NCI-H1417 treated with DMSO at 0.1 percent for 48 hours (cell line): ENCODE measurements around the gene CNGA3.
"Not testable (repeated sequence)": the region's sequence is repeated elsewhere in the genome, so short reads cannot be mapped to it uniquely, and the experiment has no call there.

Source experiments
- DNase-seq: peaks from one replicate; lab custom pipeline; 2025; lab: John Stamatoyannopoulos, UW

CNGA3 gene

DNA sequence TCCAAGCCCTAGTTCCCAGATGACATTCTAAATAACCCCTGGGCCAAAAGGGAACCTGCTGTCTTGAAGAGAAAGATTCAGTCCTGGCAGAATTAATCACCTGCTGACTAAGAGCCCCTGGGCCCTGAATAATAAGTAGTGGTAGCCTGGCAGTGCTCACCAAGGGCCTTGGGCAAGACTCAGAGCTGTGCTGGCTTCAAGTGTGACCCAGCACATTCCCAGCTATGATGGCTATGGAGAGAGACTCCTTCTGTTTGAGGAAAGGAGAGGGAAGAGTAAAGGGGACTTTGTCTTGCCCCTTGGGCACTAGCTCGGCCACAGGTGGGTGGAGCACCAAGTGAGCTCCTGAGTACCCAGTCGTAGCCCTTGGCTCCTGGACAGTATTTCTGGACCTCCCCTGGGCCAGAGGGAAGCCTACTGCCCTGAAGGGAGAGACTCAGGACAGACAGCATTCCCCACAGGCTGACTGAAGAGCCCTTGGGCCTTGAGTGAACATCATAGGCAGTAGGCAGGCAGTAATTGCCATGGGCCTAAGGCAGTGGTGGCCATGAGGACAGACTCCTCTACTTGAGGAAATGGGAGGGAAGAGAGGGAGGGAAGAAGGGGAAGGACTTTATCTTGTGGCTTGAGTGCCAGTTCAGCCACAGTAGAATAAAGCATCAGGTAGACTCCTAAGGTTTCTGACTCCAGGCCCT lies 58.4 kb downstream of the CNGA3 start:
- no peak for DNase-seq

DNA sequence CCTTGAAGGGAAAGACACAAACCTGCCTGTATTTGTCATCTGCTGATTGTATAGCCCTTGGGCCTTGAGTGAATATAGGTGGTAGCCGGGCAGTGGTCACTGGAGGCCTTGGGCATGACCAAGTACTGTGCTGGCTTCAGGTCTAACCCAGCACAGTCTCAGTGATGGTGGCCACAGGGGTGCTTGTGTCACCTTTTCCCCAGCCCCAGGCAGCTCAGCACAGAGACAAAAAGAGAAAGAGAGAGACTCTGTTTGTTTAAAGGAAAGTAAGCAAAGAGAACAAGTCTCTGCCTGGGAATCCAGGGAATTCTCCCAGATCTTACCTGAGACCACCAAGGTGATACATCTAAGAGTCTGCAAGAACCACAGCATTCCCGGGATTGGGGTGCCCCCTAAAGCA lies 59.0 kb downstream of the CNGA3 start:
- DNase-seq: no peak

DNA sequence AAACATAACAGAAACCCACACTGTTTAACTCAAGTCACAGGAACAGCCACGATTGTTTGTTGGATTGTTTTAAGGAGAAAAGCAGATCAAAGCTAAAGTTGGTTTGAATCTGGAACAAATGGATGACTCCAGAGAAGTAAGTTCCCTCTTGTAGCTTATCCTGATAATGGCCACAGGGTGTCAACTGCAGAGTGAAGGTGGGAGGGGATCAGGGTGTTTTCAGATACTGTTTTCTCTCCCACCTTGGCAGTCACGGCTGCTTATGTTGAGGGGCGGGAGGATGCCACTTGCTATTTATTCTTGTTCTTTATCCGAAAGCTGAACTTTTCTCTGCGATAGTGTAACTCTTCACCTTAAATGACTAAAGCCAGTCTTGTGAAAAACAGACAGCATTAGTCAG lies 61.9 kb downstream of the CNGA3 start:
- DNase-seq: no peak

DNA sequence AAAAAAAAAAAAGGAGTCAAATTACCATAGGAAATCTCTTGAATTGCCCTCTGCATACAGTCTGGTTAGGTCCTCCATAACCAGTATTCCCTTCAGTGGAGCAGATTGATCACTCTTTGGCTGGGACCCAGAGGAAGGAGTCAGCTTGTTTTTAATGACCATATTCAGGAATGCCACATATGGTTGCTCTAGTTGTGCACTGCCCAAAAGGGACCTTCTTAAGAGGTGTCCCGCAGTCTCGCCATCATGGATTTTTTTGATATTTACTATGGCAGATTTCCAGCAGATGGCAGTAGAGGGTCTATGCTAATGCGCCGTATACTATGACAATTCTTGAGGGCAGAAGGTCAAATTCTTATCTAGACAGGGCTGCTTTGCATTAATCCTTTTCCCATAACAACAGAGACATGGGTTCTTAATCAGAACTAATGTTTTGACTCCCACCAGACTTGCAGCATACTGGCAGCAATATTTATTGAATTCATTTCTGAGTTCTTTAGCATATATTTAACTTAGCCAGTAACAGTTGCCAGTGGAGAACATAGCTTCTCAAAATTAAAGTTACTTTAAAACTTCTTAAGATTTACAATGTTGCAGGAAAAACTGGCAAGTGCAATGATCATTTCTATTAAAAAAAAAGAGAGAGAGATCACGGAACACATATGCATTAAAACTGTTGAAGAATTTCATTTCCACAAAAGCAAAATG lies 66.6 kb downstream of the CNGA3 start:
- DNase-seq: no peak

DNA sequence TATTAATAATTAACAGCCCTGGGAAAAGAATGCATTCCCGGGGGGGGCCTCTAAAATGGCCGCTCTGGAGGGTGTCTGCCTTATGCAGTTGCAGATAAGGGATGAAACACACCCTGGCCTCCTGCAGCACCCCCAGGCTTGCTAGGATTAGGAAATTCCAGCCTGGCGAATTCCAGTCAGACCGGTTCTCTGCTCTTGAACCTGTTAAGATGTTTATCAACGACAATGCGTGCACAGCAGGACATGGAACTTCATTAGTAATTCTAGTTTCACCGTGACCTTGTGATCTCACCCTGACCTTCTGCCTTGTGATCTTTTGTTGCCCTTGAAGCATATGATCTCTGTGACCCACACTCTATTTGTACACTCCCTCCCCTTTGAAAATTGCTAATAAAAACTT lies 68.0 kb downstream of the CNGA3 start:
- not testable (repeated sequence) for DNase-seq

DNA sequence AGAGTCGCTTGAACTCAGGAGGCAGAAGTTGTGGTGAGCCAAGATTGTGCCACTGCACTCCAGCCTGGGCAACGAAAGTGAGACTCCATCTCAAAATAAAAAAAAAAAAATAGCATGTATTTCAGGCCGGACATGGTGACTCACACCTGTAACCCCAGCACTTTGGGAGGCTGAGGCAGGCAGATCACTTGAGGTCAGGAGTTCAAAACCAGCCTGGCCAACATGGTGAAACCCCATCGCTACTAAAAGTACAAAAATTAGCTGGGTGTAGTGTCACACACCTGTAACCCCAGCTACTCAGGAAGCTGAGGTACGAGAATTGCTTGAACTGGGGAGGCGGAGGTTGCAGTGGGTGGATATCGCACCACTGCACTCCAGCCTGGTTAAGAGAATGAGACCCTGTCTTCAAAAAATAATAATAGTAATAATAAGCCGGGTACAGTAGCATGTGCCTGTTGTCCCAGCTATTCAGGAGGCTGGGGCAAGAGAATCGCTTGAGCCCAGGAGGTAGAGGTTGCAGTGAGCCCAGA lies 69.5 kb downstream of the CNGA3 start:
- DNase-seq: not testable (repeated sequence)

DNA sequence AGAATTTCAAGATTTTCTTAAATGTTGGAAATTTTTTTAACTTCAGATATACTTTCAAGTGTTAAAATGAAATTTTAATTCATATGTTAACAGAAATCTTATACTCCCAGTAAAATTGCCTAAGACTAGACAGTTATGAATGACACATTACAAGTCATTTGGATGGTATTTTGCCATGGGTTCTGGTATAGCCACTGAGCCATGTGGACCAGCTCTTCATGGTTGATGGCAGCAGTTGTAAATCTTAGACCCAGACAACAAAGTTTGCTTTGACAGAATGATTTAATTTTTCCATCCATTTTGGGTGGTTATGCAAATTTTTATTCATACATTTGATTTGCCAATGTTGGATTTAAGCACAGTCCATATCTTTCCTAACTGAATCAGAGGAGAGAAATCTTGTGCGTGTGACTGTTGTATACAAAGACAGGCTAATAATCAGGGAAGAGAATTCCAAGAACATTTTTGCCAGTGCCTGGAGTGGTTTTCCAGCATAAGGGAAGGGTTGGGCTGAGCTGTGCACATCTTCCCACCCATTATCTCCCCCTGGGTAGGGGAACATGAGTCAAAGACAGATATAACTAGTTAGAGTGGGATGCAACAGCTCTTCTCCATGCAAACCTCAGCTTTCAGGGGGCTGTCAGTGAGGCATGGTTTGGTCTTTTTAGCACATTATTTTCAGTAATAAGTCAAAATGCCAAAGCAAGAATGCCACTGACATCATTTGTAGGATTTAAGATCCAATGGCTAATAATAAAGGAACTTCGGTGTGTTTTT lies 70.3 kb downstream of the CNGA3 start:
- no peak for DNase-seq

DNA sequence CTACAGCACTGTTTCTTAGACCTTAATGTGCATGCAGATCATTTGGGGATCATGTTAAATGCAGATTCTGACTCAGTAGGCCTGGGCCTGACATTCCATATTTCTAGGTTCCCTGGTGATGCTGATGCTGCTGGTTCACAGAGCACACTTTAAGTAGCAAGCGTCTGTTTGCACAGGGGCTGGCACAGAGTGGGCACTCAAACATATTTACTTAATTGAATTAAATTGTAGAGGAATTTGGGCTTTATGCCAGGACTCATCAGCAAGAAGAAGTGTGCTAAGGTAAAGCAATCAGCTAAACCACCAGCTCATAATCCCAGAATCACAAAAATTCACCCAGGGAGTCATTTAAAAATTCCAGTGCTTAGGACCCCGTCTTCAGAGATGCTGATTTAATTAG lies 73.3 kb downstream of the CNGA3 start:
- no peak for DNase-seq

DNA sequence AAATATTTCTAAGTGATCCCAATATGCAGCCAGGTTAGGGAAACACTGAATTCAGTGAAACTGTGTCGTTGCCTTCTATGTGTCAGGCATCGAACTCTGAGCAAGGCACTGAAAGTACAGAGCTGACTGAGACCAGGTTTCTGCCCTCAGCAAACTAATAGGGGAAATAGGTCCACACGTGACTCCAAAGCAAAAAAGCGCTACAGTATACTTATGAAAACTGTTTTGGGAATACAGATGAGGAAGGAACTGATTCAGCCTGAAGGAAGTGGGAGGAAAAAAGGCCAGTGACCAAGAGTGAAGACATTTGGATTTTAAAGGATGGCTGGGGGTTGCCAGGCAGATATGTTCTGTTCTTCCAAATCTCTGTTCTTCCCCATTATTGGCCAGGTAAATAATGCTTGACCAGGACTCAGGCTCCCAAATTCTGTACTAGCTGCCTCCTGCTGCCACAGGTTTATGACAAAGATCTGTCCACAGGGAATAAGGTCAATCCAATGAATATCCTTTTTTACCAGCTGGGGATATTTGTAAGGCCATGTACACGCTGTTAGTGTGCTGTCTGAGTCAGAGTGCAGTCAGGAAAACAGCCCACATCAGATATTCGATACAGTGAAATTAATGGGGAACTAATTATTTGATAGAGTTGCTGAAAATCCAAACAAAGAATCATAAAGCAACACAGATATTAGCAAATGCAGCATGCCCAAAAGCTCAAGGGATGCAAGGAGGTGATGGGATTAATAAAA lies 73.9 kb downstream of the CNGA3 start:
- DNase-seq: no peak

DNA sequence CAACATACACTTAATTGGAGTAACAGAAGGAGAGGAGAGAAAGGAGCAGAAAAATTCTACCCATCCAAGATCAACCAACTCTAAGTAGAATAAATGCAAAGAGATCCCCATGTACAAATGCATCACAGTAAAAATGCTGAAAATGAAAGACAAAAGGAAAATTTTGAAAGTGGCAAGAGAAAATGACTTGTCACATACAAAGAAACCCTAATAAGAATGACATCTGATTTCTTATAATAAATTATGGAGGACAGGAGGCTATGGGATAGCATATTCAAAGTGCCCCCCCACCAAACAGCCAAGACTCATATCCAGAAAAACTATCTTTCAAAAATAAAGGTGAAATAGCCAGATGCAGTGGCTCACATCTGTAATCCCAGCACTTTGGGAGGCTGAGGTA lies 76.2 kb downstream of the CNGA3 start:
- DNase-seq: no peak

DNA sequence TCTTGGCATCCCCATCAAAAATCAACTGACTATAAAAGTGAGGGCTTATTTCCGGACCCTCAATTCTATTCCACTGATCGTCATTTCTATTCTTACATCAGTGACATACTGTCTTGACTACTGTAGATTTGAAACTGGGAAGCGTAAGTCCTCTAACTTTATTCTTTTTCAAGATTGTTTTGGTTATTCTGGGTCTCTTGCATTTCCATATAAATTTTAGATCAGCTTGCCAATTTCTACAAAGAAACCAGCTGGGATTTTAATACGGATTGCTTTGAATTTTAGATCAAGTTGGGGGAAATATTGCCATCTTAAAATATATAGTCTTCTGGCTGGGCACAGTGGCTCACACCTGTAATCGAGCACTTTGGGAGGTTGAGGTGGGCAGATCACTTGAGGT lies 80.5 kb downstream of the CNGA3 start:
- DNase-seq: no peak

DNA sequence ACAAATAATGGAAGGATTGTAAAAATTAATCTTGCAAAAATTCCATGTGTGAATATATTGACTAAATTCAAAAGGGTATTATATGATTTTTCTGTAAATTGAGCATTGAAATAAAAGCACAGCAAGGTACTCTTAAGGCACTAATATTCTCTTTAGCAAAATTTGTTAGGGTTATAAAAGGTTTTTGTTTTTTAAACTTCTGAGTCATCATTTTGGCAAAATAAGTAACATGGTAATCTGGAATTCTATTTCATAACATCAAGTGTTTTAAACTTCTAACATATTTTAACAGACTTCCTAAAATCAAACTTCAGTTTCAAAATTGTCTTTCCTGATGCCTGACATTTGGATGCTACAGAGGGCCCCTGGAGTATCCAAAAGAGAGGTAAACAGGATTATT lies 85.9 kb downstream of the CNGA3 start:
- no peak for DNase-seq

DNA sequence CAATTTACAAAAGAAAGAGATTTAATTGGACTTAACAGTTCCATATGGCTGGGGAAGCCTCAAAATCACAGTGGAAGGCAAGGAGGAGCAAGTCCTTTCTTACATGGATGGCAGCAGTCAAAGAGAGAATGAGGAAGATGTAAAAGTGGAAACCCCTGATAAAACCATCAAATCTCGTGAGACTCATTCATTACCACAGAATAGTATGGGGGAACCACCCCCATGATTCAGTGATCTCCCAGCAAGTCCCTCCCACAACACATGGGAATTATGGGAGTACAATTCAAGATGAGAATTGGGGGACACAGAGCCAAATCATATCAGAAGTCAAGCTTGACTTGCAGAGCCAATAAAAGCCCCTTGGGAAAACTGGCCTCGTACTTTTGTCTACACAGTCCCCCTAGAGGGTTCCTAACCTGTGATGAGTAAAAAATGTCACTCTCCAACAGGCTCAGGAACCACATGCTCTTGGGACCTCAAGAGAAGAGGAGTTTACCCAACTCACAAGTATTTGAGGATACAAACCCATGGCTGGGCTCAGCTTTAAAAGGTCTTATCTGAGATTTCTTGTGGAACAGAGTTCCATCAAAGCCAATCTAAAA lies 87.2 kb downstream of the CNGA3 start:
- no peak for DNase-seq

DNA sequence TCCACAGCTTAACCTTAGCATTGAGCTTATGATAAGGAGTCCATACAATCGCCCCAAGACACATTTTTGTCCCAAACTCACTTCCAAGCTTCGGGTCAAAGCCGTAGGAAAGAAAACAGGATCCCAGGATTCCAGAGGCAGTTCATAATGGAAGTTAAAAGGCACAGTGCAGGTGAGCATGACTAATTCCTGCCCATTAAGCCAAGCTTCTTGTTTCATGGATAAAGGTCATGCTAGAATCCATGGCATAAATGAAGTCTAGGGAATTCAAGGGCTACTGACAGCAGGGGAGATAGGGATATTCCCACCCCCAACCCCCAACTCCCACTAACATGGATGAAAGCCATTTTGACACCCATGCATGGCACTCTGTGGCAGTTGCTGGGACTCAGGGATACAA lies 88.2 kb downstream of the CNGA3 start:
- no peak for DNase-seq

DNA sequence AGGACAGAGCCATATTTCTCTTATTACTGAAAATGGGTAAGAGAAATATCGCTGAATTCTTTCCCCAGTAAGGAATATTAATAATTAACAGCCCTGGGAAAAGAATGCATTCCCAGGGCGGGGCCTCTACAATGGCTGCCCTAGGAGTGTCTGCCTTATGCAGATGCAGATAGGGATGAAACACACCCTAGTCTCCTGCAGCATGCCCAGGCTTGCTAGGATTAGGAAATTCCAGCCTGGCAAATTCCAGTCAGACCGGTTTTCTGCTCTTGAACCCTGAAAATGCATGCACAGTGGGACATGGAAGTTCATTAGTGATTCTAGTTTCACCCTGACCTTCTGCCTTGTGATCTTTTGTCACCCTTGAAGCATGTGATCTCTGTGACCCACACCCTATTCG lies 89.4 kb downstream of the CNGA3 start:
- not testable (repeated sequence) for DNase-seq

DNA sequence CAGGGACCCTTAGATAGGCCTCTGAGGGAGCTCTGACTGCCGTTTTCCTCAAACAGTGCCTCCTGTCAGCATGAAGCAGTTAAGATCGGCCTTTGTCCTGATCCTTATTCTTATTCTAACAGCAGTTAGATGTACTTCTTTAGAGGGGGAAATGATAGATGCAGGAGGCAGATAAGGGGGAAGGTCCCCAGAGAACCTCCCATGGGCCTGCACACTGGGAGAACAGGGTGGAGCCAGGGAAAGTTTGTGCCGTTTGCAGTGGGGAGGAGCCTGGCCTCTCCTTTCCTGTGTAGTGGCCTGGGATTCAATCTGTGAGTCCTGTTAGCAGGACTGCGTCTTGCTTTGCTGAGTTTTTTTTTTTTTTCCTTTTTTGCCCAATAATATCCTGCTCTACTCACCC lies 90.5 kb downstream of the CNGA3 start:
- DNase-seq: no peak

DNA sequence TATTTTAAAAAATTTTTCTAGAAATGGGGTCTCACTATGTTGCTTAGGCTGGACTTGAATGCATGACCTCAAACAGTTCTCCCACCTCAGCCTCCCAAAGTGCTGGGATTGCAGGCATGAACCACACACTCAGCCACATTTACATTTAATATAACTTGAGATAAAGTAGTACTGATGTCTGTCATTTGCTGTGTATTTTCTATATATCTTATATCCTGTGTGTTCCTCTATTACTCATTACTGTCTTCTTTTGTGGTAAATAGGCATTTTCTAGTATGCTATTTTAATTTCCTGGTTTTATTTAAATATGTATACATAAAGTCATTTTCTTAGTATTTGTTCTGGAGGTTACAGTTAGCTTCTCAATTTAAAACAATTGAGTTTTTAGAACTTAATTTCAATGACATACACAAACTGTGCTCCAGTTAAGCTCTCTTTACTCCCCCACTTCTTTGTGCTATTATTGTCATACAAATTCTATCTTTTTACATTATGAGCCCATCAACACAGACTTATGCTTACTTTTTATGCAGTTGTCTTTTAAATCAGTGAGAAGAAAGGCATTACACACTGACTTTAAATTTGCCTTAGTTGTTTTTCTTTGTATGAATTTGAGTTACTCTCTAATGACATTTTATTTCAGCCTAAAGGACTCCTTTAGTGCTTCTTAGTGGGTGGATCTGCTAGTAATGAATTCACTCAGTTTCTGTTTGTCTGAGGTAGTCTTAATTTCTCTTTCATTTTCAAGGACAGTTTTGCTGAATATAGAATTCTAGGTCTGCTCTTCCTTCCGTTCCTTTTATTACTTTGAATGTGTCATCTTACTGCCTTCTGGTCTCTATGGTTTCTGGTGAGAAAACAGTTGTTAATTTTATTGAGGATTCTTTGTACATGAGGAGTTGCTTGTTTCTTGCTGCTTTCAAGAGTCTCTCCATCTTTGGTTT lies 92.2 kb downstream of the CNGA3 start:
- DNase-seq: no peak

DNA sequence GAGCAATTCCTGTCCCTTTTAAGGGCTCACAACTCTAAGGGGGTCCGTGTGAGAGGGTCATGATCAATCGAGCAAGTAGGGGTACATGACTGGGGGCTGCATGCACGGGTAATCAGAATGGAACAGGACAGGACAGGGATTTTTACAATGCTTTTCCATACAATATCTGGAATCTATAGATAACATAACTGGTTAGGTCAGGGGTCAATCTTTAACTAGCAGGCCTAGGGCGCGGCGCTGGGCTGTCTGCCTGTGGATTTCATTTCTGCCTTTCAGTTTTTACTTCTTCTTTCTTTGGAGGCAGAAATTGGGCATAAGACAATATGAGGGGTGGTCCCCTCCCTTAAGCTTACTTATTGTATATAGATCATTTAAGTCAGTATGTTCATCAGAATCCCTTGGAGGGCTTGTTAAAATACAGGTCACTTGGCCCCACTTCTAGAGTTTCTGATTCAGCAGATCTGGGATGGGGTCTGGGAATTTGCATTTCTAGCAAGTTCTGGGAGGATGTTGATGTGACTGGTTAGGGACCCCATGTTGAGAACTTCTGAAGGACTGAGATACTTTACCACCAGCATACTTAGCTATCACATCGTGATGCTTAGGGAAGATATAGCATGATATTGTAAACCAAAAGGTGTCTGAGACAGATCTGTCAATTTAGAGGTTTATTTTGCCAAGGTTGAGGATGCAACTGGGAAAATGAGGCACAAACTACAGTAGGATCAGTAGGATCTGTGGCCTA lies 95.6 kb downstream of the CNGA3 start:
- DNase-seq: no peak

DNA sequence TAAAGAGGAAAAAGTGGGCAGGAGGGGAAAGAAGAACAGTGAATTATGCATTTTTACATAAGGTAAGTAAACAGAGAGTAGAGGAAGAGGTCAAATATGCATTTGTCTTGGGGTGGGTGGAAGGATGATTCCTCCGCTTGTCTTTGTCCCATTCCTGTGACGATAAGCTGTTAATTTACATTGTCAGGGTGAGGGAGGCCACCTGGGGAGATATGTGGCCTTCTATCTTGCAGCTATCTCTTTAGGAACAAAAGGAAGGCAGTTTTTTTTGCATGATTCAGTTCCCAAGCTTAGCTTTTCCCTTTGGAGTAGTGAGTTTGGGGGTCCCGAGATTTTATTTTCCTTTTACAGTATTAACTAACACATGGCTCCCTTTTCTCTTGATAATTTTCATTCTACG lies 96.2 kb downstream of the CNGA3 start:
- no peak for DNase-seq
